Activated gamma-delta T cell treated with Interleukin-2 at 50 U/mL for 16 hours (primary cell): ENCODE results near the gene OR8D2.

Source experiments
- DNase-seq: peaks from one replicate; pipeline ENCODE4 v3.0.0-alpha.2; 2020

The OR8D2 gene, protein sequence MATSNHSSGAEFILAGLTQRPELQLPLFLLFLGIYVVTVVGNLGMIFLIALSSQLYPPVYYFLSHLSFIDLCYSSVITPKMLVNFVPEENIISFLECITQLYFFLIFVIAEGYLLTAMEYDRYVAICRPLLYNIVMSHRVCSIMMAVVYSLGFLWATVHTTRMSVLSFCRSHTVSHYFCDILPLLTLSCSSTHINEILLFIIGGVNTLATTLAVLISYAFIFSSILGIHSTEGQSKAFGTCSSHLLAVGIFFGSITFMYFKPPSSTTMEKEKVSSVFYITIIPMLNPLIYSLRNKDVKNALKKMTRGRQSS

GRCh38 chr11:124320097-124320496 lies at the start of gene OR8D2:
Gene OR8D2, minus strand, starts transcription at chr11:124320197. Its CDS starts 0 bp downstream, at chr11:124320197.
- no peak for DNase-seq

GRCh38 chr11:124359566-124359965 lies 39.6 kb upstream of the OR8D2 start:
- DNase-seq, result no peak

DNA sequence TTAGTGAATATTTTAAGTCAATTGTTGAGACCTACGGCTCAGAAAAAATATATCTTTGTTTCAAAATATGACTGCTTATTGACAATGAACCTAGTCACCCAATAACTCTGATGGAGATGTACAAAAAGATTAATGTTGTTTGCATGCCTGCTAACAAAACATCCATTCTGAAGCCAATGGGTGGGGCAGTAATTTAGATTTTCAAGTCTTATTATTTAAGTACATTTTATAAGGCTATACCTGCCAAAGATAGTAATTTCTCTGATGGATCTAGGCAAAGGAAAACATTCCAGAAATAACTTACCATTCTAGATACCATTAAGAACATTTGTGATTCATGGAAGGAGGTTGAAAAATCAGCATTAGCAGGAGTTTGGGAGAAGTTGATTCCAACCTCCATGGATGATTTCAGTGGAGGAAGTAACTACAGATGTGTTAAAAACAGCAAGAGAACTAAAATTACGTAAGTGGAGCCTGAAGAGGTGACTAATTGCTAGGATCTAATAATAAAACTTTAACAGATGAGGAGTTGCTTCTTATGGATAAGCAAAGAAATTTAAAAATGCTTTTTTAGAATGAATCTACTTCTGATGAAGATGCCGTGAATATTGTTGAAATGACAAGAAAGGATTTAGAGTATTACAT lies 26.4 kb upstream of the OR8D2 start:
- DNase-seq, result no peak

GRCh38 chr11:124344346-124344745 lies 24.3 kb upstream of the OR8D2 start:
- DNase-seq, result no peak

DNA sequence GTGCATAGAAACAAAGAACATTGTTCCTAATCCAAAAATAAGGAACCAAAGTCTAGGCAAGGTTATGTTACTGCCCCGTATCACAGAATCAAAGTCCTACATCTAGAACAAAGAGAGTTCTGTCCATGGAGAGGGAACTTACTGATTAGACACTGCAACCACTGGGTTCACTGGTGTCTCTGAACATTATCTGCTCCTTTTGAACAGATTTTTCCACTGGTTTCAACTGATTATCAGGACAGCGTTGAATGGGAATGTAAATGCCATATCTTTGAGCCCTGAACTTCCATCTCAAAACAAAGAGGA lies 20.1 kb upstream of the OR8D2 start:
- DNase-seq, result no peak

- DNase-seq, result no peak
Observed at GRCh38 chr11:124339396-124340141, 19.6 kb upstream of the OR8D2 start.

- no peak for DNase-seq
Observed at GRCh38 chr11:124331873-124332272, 11.9 kb upstream of the OR8D2 start.

DNA sequence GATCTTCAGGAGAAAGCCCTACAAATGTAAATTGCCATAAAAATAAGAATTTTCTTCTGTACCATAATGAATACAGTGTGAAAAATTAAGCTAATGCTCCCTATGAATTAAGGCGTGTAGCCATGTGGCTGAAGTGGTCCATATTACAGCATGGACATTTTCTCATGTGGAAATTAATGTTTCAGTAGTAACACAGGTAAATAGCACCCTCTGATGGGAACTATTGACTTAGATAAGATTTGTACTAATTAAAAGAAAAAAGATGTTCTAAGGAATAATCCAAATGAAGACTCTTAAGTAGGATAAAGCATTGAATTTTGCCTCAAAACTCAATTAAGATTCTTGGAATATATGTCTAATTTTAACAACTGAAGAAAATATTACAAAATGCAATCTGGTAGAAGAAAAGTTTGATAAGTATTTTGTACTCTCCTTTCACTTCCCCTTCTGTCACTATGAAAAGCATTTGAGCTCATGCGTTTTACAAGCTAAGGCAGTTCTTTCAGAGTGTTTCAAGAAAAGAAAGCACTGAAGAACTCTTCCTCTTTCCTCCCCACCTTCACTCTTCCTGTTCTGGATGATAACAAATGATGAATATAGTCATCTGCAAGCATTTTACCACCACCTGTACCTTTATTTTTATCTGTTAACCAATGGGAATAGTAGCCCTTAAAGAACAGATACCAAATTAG lies 9.9 kb upstream of the OR8D2 start:
- no peak for DNase-seq

DNA sequence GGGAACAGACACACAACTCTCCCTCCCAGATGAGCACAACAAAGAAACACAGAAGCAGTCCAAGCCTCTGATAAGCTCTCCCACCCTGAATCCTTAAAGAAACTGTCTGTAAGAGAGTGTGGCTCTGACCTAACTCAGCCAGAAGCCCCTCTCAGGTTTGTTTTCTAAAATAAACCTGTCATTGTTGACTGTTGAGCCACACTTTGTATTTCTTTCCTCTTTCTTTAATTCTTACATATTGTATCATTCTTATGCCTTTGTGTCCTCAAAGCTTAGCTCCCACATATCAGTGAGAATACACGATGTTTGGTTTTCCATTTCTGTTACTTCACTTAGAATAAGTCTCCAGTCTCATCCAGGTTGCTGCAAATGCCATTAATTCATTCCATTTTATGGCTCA lies 7.8 kb upstream of the OR8D2 start:
- no peak for DNase-seq

GRCh38 chr11:124322356-124322755 lies 2.4 kb upstream of the OR8D2 start:
- DNase-seq, result no peak

- no peak for DNase-seq
Observed at GRCh38 chr11:124315052-124315451, 4.9 kb downstream of the OR8D2 start.

DNA sequence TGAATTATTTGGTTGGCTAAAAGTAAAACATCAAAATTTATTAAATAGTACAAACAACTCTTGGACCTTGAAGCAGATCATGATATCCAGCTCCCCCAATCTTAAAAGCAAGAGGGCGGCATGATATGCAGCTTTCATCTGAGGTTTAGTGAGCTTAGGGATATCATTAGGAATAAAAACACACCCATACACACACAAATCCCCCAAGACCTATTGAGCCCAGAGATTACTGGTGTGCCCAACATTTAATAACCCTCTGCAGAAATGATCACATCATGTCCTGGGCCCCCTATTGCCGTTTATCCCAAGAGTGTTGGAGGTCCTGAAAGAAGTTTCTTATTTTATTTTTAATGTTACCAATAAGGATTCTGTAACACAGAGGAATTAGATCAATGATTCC lies 6.1 kb downstream of the OR8D2 start, which contains the start of gene OR8D1:
Gene OR8D1 (minus strand): TSS at position 101 of the 400 bp plus-strand sequence. CDS start 3,183 bp downstream, outside the sequence.
- no peak for DNase-seq

DNA sequence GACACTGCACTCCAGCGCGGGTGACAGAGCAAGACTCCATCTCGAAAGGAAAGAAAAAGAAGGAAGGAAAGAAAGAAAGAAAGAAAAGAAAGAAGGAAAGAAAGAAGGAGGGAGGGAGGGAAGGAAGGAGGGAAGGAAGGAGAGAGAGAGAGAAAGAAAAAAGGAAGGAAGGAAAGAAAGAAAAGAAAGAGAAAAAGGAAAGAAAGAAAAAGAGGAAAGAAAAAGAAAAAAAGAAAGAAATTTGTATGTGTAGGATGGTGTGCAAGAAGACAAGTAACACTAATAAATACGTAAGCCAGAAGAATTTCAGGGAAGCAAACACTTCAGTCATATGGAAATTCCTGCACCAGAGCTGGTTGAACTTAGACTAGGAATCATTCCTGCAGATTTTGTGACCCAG lies 6.9 kb downstream of the OR8D2 start:
- no peak for DNase-seq

- no peak for DNase-seq
Observed at GRCh38 chr11:124311670-124312069, 8.3 kb downstream of the OR8D2 start.

DNA sequence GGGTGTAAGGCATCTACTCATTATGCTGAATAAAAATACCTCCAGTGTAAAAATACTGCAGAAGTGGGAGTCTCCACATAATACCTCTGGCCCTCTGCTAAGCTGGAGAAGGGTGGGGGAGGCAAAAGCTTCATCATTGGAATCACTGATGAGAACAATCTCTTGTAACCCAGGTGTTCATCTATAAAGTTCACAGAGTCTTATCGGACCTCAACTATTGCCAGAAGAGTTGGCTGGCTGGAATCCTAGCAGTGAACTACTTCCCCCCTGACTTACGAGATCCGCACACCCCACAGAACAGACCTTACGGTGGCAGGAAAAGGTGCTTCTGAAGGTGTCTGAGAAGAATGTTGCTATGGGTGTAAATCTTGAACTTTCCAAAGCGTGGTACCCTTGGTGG lies 8.7 kb downstream of the OR8D2 start:
- no peak for DNase-seq

GRCh38 chr11:124310721-124311120 lies 9.3 kb downstream of the OR8D2 start:
- no peak for DNase-seq

DNA sequence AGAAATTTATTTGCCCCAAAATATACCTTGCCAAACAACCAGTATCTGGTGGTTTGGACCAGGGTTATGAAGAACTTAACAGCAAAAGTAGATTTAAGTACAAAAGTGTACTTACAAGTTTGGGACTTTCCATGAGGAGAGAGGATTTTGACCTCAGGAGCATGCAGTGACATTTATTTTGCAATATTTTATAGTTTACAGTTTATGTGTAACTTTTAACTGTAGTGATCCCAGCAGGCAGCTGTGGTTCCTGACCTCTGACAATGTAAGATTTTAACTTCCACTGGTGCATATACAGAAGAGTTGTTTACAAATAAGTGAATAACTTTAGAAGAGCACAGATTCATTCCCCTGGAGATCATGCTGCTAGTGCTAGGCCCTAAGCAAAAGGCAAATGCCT lies 12.9 kb downstream of the OR8D2 start:
- DNase-seq, result no peak

- DNase-seq, result no peak
Observed at GRCh38 chr11:124302347-124303125, 17.5 kb downstream of the OR8D2 start.

DNA sequence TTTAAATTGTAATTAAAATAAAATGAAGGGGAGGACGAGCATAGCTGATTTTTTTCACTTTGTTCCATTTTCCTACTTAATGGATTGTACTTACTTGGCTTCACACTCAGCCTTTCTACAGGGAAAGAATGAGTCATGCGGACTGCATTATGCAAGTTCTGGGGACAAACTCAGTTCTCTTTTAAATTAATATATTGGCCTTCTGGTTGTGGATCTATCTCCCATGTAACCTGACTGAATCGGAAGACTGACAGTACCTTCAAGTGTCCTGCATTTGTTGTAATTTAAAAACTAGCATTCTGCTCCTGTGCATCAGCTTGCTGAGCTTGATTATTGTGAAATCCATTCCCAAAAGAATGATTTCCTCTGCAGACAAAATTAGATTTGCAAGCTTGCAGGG lies 18.4 kb downstream of the OR8D2 start:
- no peak for DNase-seq

- no peak for DNase-seq
Observed at GRCh38 chr11:124297921-124298320, 22.1 kb downstream of the OR8D2 start.

GRCh38 chr11:124296016-124296415 lies 24.0 kb downstream of the OR8D2 start:
- no peak for DNase-seq

DNA sequence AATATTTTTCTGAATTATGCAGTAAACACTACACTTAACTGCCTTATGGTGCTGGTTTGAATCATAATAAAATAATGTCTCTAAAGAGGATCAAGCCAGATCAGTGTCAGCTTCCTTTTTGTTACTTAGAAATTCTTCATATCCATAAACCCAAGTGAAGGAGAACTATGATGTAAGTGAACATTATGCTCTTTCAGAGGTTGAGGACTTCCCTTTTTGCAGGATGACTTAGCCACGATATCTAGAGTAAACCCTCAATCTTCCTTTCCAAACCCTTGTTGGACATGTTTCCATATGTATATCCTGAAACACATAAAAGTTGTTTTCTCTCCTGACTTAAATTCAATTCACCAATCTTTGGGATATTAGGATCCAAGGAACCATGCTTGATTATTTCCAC lies 25.3 kb downstream of the OR8D2 start:
- no peak for DNase-seq
